KG1 (cell line): Measurements from ENCODE around the gene RAMACL.

Source experiments
- DNase-seq: peaks from one replicate; lab custom pipeline; 2025; lab: John Stamatoyannopoulos, UW

Gene RAMACL

GRCh38 chr6:166573511-166574216 is 12.8 kb downstream of the RAMACL start:
- DNase-seq = no peak

- DNase-seq = no peak
Observed at GRCh38 chr6:166572370-166573261, 13.9 kb downstream of the RAMACL start.

GRCh38 chr6:166570929-166571713 is 15.4 kb downstream of the RAMACL start:
- DNase-seq = no peak

- DNase-seq = no peak
Observed at GRCh38 chr6:166569206-166569605, 17.3 kb downstream of the RAMACL start.

- no peak for DNase-seq
Observed at GRCh38 chr6:166567813-166568212, 18.7 kb downstream of the RAMACL start.

GRCh38 chr6:166567107-166567506 is 19.4 kb downstream of the RAMACL start:
- DNase-seq = no peak

- no peak for DNase-seq
Observed at GRCh38 chr6:166566026-166567011, 20.2 kb downstream of the RAMACL start.

GRCh38 chr6:166565084-166565967 is 21.2 kb downstream of the RAMACL start:
- DNase-seq = no peak

- no peak for DNase-seq
Observed at GRCh38 chr6:166563805-166564204, 22.7 kb downstream of the RAMACL start.

GRCh38 chr6:166563200-166563599 is 23.3 kb downstream of the RAMACL start:
- no peak for DNase-seq

GRCh38 chr6:166562726-166563125 is 23.8 kb downstream of the RAMACL start:
- DNase-seq = no peak

GRCh38 chr6:166561771-166562359 is 24.6 kb downstream of the RAMACL start:
- no peak for DNase-seq

- no peak for DNase-seq
Observed at GRCh38 chr6:166560222-166560621, 26.3 kb downstream of the RAMACL start.

- DNase-seq = no peak
Observed at GRCh38 chr6:166559662-166560061, 26.8 kb downstream of the RAMACL start.

GRCh38 chr6:166559211-166559610 is 27.3 kb downstream of the RAMACL start:
- no peak for DNase-seq

GRCh38 chr6:166558156-166559005 is 28.1 kb downstream of the RAMACL start:
- DNase-seq = no peak

- DNase-seq = peak; percentile 13
Observed at GRCh38 chr6:166556863-166557322, 29.6 kb downstream of the RAMACL start.

GRCh38 chr6:166556336-166556735 is 30.1 kb downstream of the RAMACL start:
- DNase-seq = no peak

GRCh38 chr6:166555086-166555485 is 31.4 kb downstream of the RAMACL start:
- DNase-seq = no peak
